Stimulated activated naive B cell treated with anti-CD40 and anti-IgM and Interleukin-4, amounts not matched to agents 10 μg/mL and 1 μg/mL and 100 μg/mL, for 72 hours (primary cell): Measurements from ENCODE around the gene HIVEP1.

Source experiments
- ATAC-seq, 2 donors: fragments of 150-1000 bp; cut with Tn5 transposase; replicated peaks; 2 replicates each; pipeline ENCODE4 v1.10.0; 2021; ENCODE audit warnings: moderate library complexity in 1 of 2
- DNase-seq: peaks from one replicate; pipeline ENCODE4 v3.0.0; 2021
- H3K27ac Mint-ChIP-seq: one replicate; pipeline ENCODE4 v1.8.0; 2022; ENCODE audit warnings: mild to moderate bottlenecking, mixed read lengths
- H3K27me3 Mint-ChIP-seq, 2 donors: one replicate each; pipeline ENCODE4 v1.8.0; 2022; ENCODE audit warnings: mixed read lengths in 2 of 2
- H3K36me3 Mint-ChIP-seq, 2 donors: one replicate each; pipeline ENCODE4 v1.8.0; 2022; ENCODE audit warnings: mixed read lengths in 2 of 2, mild to moderate bottlenecking in 1 of 2
- H3K4me1 Mint-ChIP-seq, 2 donors: one replicate each; pipeline ENCODE4 v1.8.0; 2022; ENCODE audit warnings: mixed read lengths in 2 of 2, mild to moderate bottlenecking in 1 of 2
- H3K4me3 Mint-ChIP-seq, 2 donors: one replicate each; pipeline ENCODE4 v1.8.0; 2022; ENCODE audit warnings: mild to moderate bottlenecking in 2 of 2, mixed read lengths in 2 of 2, moderate library complexity in 1 of 2
- H3K9me3 Mint-ChIP-seq, 2 donors: one replicate each; pipeline ENCODE4 v1.8.0; 2022; ENCODE audit warnings: mixed read lengths in 2 of 2, mild to moderate bottlenecking in 1 of 2

HIVEP1 gene

GRCh38 chr6:12012038-12012557, at the start of gene HIVEP1:
Gene HIVEP1 (plus strand): TSS chr6:12012312. CDS start chr6:12015629, 3,317 bp downstream.
- peaks cover 24 to 46% of the 10 kb centered on the region in 2 donors for H3K4me1 Mint-ChIP-seq

GRCh38 chr6:11963756-11964500, 48.2 kb upstream of the HIVEP1 start:
- Mint-ChIP-seq H3K4me1 (peaks cover 10 to 17% of the 10 kb centered on the region in 2 donors), H3K36me3 (no peaks in the 10 kb centered on the region), H3K27ac (no peak overlapping the region), H3K4me3 (no peak overlapping the region), H3K9me3 (no peaks in the 10 kb centered on the region), H3K27me3 (peaks cover 0 to 5% of the 10 kb centered on the region in 2 donors)
- DNase-seq (no peak), ATAC-seq (no peak)

More at GRCh38 chr6:12012038-12012557, at the start of gene HIVEP1:
- Mint-ChIP-seq H3K4me3 (peak within 1 kb of the TSS; percentile 96 to 98), H3K27ac (peak within 1 kb of the TSS; percentile 99), H3K36me3 (peaks cover 25 to 28% of the 10 kb centered on the region in 2 donors), H3K27me3 (no peaks in the 10 kb centered on the region), H3K9me3 (peaks cover 0 to under 1% of the 10 kb centered on the region in 2 donors)
- ATAC-seq: peak; percentile 2
- no peak for DNase-seq

- H3K36me3 Mint-ChIP-seq: no peaks in the 10 kb centered on the region
- ATAC-seq: no peak
These were observed 47.3 kb upstream of the HIVEP1 start for GRCh38 chr6:11964729-11965335.

GRCh38 chr6:11965499-11965898, 46.6 kb upstream of the HIVEP1 start:
- DNase-seq (no peak), ATAC-seq (no peak)
- Mint-ChIP-seq H3K27ac (no peak overlapping the region), H3K9me3 (no peaks in the 10 kb centered on the region), H3K4me1 (peaks cover 13 to 22% of the 10 kb centered on the region in 2 donors), H3K4me3 (no peak overlapping the region), H3K27me3 (no peaks in the 10 kb centered on the region), H3K36me3 (no peaks in the 10 kb centered on the region)

More at GRCh38 chr6:11964729-11965335, 47.3 kb upstream of the HIVEP1 start:
- peaks cover 13 to 22% of the 10 kb centered on the region in 2 donors for H3K4me1 Mint-ChIP-seq
- H3K4me3 Mint-ChIP-seq: no peak overlapping the region
- DNase-seq: no peak
- H3K27ac Mint-ChIP-seq: no peak overlapping the region
- H3K9me3 Mint-ChIP-seq: no peaks in the 10 kb centered on the region
- no peaks in the 10 kb centered on the region for H3K27me3 Mint-ChIP-seq

GRCh38 chr6:11968241-11968806, 43.8 kb upstream of the HIVEP1 start:
- Mint-ChIP-seq H3K36me3 (no peaks in the 10 kb centered on the region), H3K27ac (peak overlapping the region; percentile 9), H3K27me3 (peaks cover 0 to 3% of the 10 kb centered on the region in 2 donors), H3K4me3 (no peak overlapping the region), H3K4me1 (peaks cover 13 to 22% of the 10 kb centered on the region in 2 donors), H3K9me3 (no peaks in the 10 kb centered on the region)
- DNase-seq (peak; percentile 46), ATAC-seq (peak; percentile 100)

GRCh38 chr6:11969092-11969491, 43.0 kb upstream of the HIVEP1 start:
- Mint-ChIP-seq H3K9me3 (no peaks in the 10 kb centered on the region), H3K4me3 (no peak overlapping the region), H3K27me3 (peaks cover 0 to 3% of the 10 kb centered on the region in 2 donors), H3K27ac (no peak overlapping the region), H3K36me3 (no peaks in the 10 kb centered on the region), H3K4me1 (peaks cover 13 to 22% of the 10 kb centered on the region in 2 donors)
- DNase-seq (no peak), ATAC-seq (no peak)

GRCh38 chr6:11970114-11970513, 42.0 kb upstream of the HIVEP1 start:
- peaks cover 0 to 3% of the 10 kb centered on the region in 2 donors for H3K36me3 Mint-ChIP-seq

GRCh38 chr6:11971154-11971553, 41.0 kb upstream of the HIVEP1 start:
- Mint-ChIP-seq H3K27ac (no peak overlapping the region), H3K4me1 (peaks cover 17 to 23% of the 10 kb centered on the region in 2 donors), H3K4me3 (no peak overlapping the region), H3K9me3 (no peaks in the 10 kb centered on the region), H3K27me3 (peaks cover 0 to 3% of the 10 kb centered on the region in 2 donors), H3K36me3 (peaks cover 0 to 3% of the 10 kb centered on the region in 2 donors)
- ATAC-seq (no peak), DNase-seq (no peak)

More at GRCh38 chr6:11970114-11970513, 42.0 kb upstream of the HIVEP1 start:
- ATAC-seq: no peak
- Mint-ChIP-seq H3K27me3 (peaks cover 0 to 3% of the 10 kb centered on the region in 2 donors), H3K9me3 (no peaks in the 10 kb centered on the region), H3K27ac (no peak overlapping the region), H3K4me3 (no peak overlapping the region), H3K4me1 (peaks cover 13 to 20% of the 10 kb centered on the region in 2 donors)
- DNase-seq: no peak

- DNase-seq (no peak), ATAC-seq (no peak)
- peaks cover 0 to 3% of the 10 kb centered on the region in 2 donors for H3K36me3 Mint-ChIP-seq
- H3K4me1 Mint-ChIP-seq: peaks cover 23 to 32% of the 10 kb centered on the region in 2 donors
- H3K4me3 Mint-ChIP-seq: no peak overlapping the region
- H3K27me3 Mint-ChIP-seq: peaks cover 0 to 3% of the 10 kb centered on the region in 2 donors
- H3K9me3 Mint-ChIP-seq: no peaks in the 10 kb centered on the region
- peak overlapping the region; percentile 37 for H3K27ac Mint-ChIP-seq
These were observed 39.8 kb upstream of the HIVEP1 start for GRCh38 chr6:11972270-11972669.

- no peak for DNase-seq
- no peak overlapping the region for H3K27ac Mint-ChIP-seq
- ATAC-seq: no peak
- peaks cover 0 to 3% of the 10 kb centered on the region in 2 donors for H3K27me3 Mint-ChIP-seq
- no peaks in the 10 kb centered on the region for H3K9me3 Mint-ChIP-seq
- peaks cover 0 to 3% of the 10 kb centered on the region in 2 donors for H3K36me3 Mint-ChIP-seq
- H3K4me3 Mint-ChIP-seq: no peak overlapping the region
- H3K4me1 Mint-ChIP-seq: peaks cover 22 to 35% of the 10 kb centered on the region in 2 donors
These were observed 39.3 kb upstream of the HIVEP1 start for GRCh38 chr6:11972806-11973205.

- Mint-ChIP-seq H3K4me3 (no peak overlapping the region), H3K9me3 (no peaks in the 10 kb centered on the region), H3K27me3 (peaks cover 0 to 3% of the 10 kb centered on the region in 2 donors), H3K36me3 (peaks cover 0 to 3% of the 10 kb centered on the region in 2 donors), H3K27ac (no peak overlapping the region), H3K4me1 (peaks cover 19 to 34% of the 10 kb centered on the region in 2 donors)
- ATAC-seq: no peak
- DNase-seq: no peak
These were observed 38.9 kb upstream of the HIVEP1 start for GRCh38 chr6:11973238-11973637.

- ATAC-seq: no peak
- H3K27ac Mint-ChIP-seq: no peak overlapping the region
- DNase-seq: no peak
- no peaks in the 10 kb centered on the region for H3K9me3 Mint-ChIP-seq
- H3K4me1 Mint-ChIP-seq: peaks cover 15 to 28% of the 10 kb centered on the region in 2 donors
- no peak overlapping the region for H3K4me3 Mint-ChIP-seq
- peaks cover 0 to 3% of the 10 kb centered on the region in 2 donors for H3K27me3 Mint-ChIP-seq
- peaks cover 0 to 3% of the 10 kb centered on the region in 2 donors for H3K36me3 Mint-ChIP-seq
These were observed 38.0 kb upstream of the HIVEP1 start for GRCh38 chr6:11974089-11974488.

- ATAC-seq (peak; percentile 99 to 100), DNase-seq (peak; percentile 65)
- Mint-ChIP-seq H3K27ac (peak overlapping the region; percentile 56), H3K4me1 (peaks cover 15 to 25% of the 10 kb centered on the region in 2 donors), H3K4me3 (peak overlapping the region in 1 of 2 donors; percentile 25), H3K36me3 (peaks cover 0 to 3% of the 10 kb centered on the region in 2 donors), H3K9me3 (no peaks in the 10 kb centered on the region), H3K27me3 (peaks cover 0 to 3% of the 10 kb centered on the region in 2 donors)
These were observed 36.6 kb upstream of the HIVEP1 start for GRCh38 chr6:11975353-11975977.

GRCh38 chr6:11976489-11976888, 35.6 kb upstream of the HIVEP1 start:
- DNase-seq (no peak), ATAC-seq (peak in 1 of 2 donors; percentile 18)
- Mint-ChIP-seq H3K36me3 (peaks cover 0 to 3% of the 10 kb centered on the region in 2 donors), H3K27ac (peak overlapping the region; percentile 9), H3K27me3 (peaks cover 0 to 3% of the 10 kb centered on the region in 2 donors), H3K4me1 (peaks cover 15 to 25% of the 10 kb centered on the region in 2 donors), H3K4me3 (peak overlapping the region in 1 of 2 donors; percentile 14), H3K9me3 (no peaks in the 10 kb centered on the region)
